GM18909 (cell line): ENCODE results near the gene NEURL4.
A peak's percentile ranks its signal among the peaks of the same experiment; 100 is the strongest.

Experiments used
- ATAC-seq: cut with Tn5 transposase; IDR thresholded peaks from one replicate; pipeline ENCODE4 v1.9.1; 2021; ENCODE audit warnings: mild to moderate bottlenecking; ENCODE audit not compliant: unreplicated experiment, poor library complexity

NEURL4 gene

DNA sequence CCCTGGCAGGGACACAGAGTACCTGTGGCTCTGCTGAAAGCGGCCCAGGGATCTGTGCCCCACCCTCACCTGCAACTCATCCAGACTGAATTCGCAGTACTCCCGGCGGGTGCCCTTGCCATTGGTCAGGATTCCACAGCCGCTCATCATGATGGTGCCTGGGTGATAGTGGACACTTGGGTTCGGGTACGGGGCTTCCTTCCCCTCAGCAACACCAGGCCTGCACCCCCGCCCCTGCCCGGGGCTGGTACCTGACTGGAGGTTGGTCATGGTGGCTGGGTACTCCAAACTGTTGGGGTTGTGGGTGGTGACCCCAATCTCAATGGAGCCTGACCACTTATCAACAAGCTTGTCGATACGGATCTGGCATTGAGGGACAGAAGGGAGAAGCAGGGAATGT, 2.9 kb downstream of the NEURL4 start:
- ATAC-seq, result no peak

DNA sequence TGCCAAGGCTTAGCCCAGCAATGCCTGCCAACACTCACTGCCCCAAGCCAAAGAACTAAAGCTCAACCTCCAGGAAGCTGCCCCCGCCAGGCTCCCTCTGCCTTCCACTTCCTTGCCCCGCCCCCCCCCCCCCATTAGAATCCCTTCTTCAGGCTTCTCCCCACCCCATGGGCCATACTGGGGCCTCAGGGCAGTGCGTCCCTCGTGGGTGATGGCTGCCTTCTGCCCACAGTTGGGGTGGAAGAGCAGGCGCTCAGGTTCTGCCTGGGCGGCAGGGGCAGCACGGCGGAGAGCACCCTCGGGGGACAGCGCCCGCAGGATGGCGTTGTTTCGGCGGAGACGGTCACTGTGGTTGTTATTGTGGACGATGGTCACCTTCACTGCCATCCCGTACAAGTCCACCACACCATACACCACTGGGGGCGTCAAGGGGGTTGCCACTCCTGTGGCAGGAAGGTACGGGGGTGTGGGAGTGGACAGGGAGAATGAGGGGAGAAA, 4.1 kb downstream of the NEURL4 start:
- no peak for ATAC-seq

DNA sequence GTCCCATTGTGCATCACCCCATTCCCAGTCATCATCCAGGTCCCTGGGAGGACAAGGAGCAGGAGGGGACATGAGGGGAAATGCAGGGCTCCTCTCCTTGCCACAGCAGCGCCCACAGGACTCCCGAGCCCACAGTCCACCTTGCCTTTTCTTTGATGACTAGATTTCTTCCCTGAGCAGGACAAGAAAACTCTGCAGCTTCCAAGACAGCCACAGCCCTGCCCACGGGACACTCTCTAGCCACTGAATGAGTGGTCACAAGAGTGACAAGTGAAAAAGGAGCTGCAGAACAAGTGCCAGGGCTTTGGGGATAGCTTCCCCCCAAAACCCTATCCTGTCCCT, 4.7 kb downstream of the NEURL4 start:
- no peak for ATAC-seq

DNA sequence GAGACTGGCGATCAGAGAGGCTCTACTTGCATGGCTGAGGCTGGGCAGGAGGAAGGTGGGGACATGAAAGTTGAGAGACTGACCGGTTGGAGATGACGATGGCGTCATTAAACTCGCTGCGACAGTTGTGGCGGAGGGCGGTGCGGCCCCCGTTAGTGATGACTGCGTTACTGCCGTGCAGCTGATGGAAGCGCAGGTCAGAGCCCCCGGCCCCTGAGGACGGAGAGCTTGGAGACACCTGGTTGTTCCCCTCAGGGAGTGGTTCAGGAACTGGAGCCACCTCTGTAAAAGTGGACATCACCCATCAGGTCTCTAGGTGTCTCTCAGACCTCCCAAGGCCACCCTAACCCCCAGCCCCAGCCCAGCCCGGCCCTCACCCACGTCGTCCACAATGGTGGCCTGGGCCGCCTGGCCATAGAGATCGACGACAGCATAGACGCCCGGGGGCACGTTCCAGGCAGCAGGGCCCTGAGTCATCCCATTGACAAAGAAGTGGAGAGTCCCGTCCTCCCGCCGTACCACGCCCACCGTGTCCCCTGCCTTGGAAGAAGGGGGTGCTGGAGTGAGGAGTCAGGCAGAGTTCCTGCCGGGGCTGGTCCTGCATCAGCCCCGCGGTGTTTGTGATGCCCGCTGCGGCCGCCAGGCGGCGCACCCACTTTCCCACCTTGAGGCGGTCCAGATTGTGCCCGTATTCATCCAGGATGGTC, 5.3 kb downstream of the NEURL4 start:
- ATAC-seq, result no peak

DNA sequence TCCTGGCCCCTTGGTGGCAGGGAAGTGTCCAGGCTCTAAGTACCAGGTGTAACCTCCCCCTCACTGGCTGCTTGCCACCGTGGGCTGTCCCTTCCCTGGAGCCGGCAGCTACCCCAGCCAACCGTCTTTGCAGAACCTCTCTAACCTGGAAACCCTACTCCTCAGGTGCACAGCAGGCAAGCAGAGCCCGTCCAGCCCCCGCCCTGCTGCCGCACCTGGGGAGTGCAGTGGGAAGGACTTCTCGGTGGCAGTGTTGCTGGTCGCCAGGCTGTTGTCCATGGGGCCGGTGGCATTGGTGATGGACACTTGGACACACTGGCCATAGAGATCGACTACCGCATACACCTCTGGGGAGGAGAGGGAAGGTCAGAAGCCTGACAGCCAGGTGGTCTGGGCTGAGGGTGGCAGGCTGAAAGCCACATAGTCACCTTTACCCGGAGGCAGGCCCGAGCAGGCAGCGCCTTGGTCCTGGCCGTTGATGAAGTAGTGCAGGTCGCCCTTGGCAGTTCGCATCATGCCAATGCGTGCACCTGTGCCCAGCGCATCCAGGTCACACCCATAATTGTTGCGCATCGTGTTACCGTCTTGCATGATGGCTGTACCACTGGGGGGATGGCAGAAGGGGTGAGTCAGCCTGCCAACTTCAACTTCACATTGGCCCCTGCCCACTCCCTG, 6.5 kb downstream of the NEURL4 start:
- ATAC-seq, result no peak

DNA sequence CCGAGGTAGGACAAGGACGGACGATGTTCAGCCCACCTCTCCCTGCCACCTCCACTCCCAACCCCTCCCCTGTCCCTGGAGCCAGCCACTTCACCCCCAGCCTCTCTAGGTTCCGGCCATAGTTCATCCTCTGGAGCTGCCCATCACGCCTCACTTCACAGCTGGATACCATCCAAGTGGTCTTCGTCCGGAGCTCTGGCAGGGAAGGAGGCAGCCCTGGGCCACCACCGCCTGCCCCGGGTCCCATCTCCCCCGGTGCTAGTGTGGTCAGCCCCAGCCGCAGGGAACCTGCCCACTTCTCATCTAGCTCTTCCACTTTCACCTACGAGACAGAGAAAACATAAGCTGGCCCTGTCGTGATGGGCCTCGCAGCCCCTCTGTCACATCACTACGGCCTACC, 7.7 kb downstream of the NEURL4 start:
- ATAC-seq, result no peak

DNA sequence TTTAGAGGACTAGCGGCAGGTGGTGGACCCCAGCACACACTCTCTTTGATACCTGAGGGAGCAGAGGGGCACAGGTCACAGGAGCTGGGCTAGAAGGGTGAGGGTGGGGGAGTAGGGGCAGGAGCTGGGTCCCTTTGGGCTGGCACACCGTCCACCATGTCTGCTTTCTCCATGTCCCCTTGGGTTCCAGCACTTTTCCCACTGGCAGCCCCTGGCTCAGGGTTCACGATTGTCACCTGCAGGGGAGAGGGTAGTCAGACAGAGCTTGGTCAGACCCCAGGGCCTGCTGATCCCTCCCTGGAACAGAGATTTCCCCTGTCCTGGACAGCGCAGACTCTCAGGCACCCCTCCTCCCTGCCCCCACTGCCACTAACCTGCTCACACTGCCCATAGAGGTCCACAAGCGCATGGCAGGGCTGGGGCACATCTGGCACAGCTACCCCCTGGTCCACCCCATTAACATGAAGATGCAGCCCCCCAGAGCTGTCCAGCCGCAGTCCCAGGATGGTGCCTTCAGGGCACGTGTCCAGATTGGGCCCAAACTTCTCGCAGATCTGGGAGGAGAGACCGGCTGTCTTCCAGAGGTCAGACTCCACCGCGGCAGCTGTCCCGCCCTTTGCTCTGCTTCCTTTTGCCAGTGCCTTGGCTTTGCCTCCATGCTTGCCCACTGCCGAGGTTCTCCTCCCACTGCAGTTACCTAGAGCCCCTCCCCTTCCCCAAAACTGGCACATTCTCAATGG, 10.8 kb downstream of the NEURL4 start:
- no peak for ATAC-seq

DNA sequence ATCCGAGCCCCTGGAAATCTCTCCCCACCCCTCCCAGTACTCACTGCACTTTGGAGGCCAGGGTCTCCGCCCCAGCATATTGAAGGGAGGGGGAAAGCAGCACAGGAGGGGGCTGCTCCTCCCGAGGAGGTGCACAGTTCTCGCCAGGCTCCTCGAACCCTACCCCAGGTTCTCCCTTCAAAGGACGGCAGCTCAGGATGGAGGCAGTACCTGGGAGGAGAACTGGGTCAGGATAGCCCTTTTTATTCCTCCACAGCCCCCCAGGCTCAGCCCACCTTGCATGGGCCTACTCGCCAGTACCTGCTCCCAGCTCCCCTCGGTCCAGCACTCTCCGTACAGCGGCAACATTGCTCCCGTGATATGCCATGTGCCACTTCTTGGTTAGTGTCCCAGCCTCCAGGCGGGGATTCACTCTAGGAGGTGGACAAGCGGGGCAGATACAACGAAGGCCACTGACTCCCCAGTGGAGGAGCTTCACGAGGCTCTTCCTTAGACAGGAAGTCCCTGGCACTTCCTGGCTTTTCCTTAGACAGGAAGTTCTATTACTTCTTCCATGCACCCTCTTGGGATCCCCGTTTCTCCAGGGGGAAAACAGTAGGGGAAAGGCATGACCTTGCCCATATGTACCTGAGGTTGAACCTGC, 11.9 kb downstream of the NEURL4 start:
- ATAC-seq, result no peak

DNA sequence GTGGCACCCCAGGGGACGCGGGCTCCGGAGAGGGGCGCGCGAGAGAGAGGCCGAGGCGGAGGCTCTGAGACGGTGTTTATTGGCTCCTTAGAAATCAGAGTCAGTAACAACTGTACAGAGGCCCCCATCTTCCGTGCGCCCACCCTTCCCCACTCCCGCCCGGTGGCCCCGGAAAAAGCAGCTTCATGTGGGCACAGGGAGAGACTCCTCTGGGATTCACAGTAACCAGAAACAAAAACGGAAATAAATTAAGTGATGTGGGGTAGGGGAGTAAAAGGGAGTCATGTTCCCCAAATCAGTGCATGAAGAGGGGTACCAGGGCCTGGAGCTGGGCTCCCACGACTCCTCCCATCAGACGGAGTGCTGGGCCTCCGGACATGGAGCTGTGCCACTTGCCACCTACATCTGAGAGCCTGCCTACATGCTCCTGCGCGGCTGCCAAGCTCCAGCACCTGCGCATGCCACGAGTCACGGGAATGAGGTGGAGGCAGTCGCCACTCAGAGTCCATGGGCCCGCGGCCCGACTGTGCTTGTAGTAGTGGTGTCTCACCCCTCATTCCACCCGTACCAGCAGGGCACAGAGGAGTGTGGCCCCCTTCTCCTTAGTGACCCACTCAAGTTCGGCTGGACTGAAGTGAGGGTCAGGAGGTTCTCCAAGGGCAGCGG, 13.4 kb downstream of the NEURL4 start:
- no peak for ATAC-seq

DNA sequence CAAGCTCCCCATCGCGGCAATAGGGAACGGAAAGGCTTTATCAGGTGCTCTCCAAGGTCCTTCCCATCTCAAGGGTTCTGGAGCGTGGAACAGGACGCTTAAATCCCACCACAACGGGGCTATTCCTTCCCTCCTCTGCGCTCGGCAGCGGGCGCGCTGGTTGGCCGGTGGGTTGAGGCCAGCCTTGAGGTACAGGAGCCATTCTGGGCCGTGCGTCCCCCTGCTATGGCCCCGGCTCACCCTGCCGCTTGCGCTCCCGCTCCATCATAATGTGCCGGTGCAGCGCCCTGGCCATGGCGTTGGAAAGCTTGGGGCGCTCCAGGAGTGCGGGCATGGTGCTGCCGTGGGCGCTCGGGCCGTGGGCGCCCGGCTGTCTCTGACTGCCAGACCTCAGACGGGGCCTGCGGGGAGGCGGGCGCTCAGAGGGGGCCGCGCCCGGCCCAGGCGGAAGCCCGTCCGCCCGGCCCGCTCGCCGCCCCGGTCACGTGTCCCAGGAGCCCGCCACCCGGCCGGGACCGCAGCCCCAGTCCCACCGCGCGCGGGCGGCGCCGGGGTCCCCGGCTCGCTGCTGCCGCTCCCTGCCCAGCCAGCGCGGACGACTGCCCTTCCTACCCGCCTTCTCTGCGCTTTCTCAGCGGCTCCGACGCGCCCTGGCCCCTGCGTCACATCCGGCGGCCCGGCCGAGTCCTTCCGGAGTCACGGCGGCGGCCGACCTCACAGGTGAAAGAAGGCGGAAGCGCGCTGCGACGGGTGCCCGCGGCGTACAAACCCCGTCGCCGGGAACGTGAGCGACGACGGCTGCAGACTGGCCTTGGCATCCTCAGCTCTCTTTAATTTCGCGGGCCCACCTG, 14.2 kb downstream of the NEURL4 start, which contains the start of gene GPS2:
TSS of gene GPS2 (minus strand) at position 642 of the 851 bp plus-strand sequence. CDS start at position 334, 308 bp downstream.
- ATAC-seq, result peak; percentile 76

DNA sequence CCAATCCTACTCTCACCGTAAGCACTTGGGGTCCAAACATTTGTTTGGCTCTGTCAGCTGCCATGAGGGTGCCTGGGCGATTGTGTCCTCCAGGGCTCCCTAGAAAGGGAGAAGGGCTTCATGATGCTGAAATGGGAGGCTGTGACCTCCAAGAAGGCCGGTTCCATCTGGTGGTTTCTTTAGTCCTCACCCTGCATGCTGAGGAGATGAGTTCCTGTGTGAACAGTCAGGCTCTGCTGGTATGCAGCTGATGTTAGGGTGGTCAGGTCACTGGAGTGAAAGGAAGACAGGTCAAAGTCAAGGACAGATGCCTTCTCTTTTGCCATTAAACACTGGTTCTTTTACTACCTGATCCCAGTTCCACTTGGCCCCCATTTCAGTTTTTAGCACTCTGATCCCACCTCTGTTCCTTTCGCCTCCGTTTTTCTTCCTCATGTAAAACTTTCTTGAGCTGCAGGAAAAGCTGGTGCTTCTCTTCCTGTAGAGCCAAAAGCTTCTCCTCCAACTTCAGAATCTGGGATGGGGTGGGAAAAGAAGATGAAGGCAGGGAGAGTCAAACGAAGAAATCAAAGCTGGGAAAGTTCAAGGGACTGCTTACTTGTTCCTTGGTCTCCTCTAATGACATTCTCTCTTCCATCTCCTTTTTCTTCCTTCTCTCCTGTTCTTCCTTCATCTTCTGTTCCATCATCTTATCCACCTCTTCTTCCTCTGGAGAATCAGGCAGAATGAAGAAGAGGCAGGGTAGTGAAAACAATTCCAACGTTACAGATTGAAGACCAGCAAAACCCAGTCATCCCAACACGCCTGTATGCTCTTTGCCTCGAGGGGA, 15.0 kb downstream of the NEURL4 start:
- no peak for ATAC-seq

DNA sequence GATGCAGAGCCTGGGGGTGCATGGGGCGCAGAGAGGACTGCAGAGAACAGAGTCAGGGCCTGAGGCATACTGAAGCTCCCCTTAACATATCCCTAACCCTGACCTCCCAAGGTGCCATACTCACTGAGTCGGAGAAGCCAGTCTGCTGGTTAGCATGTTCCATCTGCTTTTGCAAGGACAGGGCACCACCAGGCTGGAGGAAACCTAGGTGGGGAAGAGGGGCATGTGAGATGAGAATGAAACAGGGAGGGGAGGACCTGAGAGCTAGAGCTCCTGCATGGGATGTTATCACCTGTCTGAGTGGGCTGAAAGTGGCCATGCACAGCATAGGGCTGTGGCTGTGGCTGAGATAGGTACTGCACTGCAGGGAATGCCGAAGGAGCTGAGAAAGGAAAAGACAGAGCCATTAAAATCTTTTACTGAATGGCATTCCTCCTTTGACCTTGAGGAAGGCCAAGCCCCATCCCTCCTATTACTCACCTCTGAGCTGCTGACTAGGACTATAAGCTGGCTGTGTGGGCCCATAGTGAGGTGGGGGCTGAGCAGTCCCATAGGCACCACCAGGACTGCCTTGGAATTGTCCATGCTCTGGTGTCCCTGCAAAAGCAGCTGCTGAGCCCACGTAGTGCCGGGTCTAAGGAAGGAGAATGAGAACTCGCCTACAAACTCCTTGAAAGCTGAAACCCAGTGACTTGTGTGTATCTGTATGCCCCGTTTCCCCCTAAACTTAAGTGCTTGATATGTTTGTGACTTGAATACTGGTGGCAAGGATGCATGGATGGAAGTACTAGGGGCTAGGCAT, 15.8 kb downstream of the NEURL4 start:
- ATAC-seq, result no peak

DNA sequence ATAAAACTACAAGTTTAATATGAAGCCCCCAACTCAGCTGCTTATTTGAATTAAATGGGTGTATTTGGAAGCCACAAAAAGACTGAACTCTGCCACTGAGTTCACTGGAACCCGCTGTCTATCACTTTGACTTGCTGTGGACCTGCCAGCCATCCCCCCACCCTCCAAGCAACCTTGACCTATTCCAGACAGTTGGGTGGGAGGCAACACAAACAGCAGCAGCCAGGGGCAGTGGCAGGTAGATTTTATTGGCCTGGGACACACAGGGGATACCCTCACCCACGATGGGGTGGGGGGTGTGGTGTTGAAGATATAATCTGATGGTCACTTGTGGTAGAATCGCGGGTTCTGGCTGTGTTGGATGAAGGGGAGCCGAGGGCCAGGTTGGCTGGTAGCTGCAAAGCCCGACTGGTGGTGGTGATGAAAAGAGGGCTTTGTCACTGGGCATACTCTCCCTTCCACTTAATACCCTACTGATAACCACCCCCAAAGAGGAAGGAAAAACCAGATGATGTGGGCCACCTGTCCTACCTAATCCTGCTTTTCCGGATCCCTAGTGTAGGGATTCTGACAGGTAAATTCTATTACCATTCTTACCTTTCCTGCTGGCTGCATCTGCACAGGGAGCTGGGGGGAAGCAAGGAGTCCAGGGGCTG, 16.6 kb downstream of the NEURL4 start:
- no peak for ATAC-seq

DNA sequence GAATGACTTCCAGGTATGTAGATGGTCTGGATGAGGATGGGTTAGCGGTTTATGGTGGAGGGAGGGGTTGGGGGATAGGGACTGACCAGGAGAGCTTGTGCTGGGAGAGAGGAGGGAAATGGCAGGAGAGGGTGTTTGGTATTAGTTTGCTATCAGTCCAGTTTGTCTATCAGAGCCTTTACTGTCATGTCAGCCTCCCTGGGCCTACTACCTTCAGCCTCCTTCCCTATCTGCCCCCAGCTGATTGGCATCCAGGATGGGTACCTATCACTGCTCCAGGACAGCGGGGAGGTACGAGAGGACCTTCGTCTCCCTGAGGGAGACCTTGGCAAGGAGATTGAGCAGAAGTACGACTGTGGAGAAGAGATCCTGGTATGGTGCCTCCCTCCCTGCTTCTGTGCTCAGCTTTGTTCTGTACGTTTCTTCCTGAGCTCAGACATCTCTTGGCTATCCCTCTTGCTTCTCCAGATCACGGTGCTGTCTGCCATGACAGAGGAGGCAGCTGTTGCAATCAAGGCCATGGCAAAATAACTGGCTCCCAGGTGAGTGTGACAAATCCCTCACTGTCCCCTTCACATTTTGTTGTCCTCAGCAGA, 17.9 kb downstream of the NEURL4 start:
- no peak for ATAC-seq

DNA sequence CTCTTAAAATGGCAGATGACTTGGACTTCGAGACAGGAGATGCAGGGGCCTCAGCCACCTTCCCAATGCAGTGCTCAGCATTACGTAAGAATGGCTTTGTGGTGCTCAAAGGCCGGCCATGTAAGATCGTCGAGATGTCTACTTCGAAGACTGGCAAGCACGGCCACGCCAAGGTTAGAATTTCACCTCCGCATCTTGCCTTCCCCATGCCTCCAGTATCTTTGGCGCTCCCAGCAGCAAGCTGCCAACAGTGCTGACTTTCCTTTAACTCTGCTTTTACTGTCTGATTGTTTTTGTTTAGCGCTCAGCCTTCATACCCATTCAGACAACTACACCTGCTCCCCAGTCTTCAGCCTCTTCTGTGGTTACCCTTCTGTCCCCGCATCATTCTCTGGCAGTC, 19.5 kb downstream of the NEURL4 start:
- ATAC-seq, result no peak

DNA sequence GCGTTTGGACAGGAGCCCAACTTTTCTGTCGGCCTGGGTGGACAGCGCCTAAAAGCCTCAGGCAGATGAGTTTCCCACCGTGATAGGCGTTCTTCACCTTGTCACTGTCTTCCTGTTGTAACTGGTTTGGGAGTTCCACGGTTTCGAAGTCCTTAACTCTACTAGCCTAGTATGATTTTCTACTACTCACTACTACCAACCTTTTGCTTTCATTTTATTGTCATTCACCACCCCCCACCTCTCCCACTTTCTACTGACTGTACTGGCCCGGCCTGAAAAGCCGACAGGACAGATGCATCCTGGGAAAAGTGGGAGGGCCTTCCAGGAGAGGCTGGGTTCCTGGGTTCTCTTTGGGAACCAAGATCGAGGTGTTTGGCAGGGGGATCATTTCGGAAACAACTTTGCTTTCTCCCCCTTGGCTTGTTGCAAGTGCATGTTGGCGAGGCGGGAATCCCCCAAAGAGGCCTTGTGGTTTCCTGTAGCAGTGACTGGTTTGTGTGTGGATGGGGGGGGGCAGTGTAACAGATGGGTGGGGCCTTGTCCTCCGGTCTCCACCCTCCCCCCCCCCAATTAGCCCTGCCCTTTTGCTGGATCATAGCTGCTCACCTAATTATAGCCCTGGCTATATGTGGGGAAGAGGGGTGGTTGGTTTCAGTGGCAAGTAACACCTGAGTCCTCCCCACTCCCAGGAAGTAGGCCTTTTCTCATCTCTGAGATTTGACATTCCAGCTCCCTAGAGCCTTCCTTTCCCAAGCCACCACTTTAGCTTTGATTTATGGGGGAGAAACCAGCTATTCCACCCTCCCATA, 20.3 kb downstream of the NEURL4 start:
- ATAC-seq, result no peak
